Ishikawa (cell line): Measurements from ENCODE around the gene SLC12A7.

Experiments
- CEBPB ChIP-seq: IDR thresholded peaks from 2 replicates; pipeline ENCODE4 v1.6.1; 2012
- CREB1 ChIP-seq: IDR thresholded peaks from 2 replicates; pipeline ENCODE4 v1.6.1; 2012; ENCODE audit warnings: low read depth
- EGR1 ChIP-seq: IDR thresholded peaks from 2 replicates; pipeline ENCODE4 v1.6.1; 2012
- EP300 ChIP-seq: IDR thresholded peaks from 2 replicates; pipeline ENCODE4 v1.6.1; 2012; ENCODE audit warnings: borderline replicate concordance
- FOXM1 ChIP-seq: IDR thresholded peaks from 2 replicates; pipeline ENCODE4 v1.6.1; 2012; ENCODE audit warnings: low read depth, borderline replicate concordance
- NFIC ChIP-seq: IDR thresholded peaks from 2 replicates; pipeline ENCODE4 v1.6.1; 2012
- RAD21 ChIP-seq: IDR thresholded peaks from 2 replicates; pipeline ENCODE4 v1.6.1; 2012; ENCODE audit warnings: low read depth
- TAF1 ChIP-seq: IDR thresholded peaks from 2 replicates; pipeline ENCODE4 v1.6.1; 2012; ENCODE audit warnings: low read depth, mild to moderate bottlenecking
- TCF12 ChIP-seq: IDR thresholded peaks from 2 replicates; pipeline ENCODE4 v1.6.1; 2012; ENCODE audit warnings: low read depth
- TEAD4 ChIP-seq: IDR thresholded peaks from 2 replicates; pipeline ENCODE4 v1.6.1; 2012
- YY1 ChIP-seq: IDR thresholded peaks from 2 replicates; pipeline ENCODE4 v1.6.1; 2012; ENCODE audit warnings: low read depth
- ZBTB7A ChIP-seq: IDR thresholded peaks from 2 replicates; pipeline ENCODE4 v1.6.1; 2012; ENCODE audit warnings: low read depth
- TF ChIP-seq, protein P1 (sequence below): IDR thresholded peaks from 2 replicates; pipeline ENCODE4 v1.6.1; 2012
- TF ChIP-seq, protein P2 (sequence below): IDR thresholded peaks from 2 replicates; pipeline ENCODE4 v1.6.1; 2012
- TF ChIP-seq, protein P3 (sequence below): IDR thresholded peaks from 2 replicates; pipeline ENCODE4 v1.6.1; 2012; ENCODE audit warnings: low read depth, mild to moderate bottlenecking

SLC12A7 gene

DNA sequence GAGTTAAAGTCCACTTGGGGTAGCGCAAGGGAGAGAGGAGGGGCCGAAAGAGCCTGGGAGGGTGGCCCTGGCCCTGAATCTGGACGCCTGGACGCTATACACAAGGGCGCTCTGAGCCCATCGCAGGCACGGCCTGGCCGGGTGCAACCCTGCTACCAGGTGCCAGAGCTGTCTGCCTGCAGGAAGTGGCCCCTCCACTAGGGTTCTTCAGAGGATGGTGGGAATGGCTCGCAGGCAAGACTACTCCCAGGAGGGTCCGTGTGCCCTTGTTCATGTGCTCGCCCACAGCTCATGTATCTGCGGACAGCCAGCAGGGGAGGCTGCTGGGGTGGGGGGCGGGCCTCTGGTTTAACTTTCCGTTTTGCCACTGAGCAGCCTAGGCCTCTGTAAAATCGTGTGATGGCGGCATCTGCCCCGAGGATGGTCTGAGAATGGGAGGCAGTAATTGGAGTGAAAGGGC lies 104.6 kb downstream of the SLC12A7 start:
- TF ChIP-seq YY1 (no peak), ZBTB7A (no peak), TEAD4 (no peak), CREB1 (no peak), TCF12 (no peak)
- TF ChIP-seq, protein P1, sequence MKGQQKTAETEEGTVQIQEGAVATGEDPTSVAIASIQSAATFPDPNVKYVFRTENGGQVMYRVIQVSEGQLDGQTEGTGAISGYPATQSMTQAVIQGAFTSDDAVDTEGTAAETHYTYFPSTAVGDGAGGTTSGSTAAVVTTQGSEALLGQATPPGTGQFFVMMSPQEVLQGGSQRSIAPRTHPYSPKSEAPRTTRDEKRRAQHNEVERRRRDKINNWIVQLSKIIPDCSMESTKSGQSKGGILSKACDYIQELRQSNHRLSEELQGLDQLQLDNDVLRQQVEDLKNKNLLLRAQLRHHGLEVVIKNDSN = no peak

DNA sequence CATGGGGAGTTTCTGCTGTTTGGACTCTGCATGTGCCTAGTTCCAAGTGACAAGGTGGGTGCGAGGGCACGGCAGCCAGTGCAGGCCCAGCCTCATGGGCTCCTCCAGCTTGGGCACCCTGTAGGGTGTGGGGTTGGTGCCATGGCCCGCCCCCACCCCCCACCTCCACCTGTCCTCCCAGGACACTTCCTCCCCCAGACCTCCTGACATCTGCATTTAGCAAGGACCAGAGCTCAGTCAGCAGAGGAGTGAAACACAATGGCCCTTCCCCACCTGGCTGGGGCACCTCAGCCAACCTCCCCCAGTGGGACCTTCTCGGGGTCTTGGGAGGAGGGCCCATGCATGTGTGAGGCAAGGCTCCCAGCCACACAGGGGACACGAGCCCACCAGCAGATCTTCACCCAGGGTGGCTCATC lies 105.2 kb downstream of the SLC12A7 start:
- TF ChIP-seq RAD21 (no peak), YY1 (no peak), EGR1 (no peak), ZBTB7A (no peak), TCF12 (no peak), TEAD4 (no peak), NFIC (no peak), EP300 (no peak), FOXM1 (no peak)
- TF ChIP-seq, protein P1 = no peak
- TF ChIP-seq, protein P2, sequence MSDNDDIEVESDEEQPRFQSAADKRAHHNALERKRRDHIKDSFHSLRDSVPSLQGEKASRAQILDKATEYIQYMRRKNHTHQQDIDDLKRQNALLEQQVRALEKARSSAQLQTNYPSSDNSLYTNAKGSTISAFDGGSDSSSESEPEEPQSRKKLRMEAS = no peak

DNA sequence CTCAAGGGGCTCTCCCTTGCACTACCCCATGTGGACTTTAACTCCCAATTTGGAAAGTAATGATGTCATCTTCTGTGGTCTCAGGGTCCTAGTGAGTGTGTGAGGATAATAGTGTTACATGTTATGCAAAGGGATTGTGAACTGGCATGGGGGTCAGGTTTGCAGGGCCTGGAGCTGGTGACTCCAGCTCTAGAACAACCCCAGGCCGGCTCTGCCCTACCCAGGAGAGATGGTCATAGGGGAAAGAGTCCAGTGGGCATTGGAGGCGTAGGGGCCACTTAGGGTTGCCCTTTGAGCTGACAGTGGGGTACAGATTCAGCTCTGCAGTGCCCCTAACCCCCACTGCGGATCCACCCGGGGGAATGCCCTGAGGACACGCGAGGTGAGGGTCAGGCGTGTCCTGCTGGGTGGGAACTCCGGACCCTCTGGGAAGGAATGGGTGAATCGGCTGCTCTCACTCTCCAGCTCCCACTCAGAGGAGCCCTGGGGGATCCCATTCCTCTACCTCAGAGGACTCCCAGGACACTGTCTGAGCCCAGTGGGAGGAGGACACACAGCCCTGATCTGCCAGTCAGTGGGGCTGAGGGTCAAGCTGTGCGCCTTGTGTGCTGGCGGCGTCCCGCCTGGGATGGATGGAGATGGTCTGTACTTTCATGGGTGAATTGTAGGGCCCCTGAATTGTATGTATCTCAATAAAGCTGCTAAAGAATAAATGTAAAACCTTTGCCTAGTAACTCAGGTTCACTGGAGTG lies 105.8 kb downstream of the SLC12A7 start:
- no peak for TF ChIP-seq YY1
- TF ChIP-seq, protein P3, sequence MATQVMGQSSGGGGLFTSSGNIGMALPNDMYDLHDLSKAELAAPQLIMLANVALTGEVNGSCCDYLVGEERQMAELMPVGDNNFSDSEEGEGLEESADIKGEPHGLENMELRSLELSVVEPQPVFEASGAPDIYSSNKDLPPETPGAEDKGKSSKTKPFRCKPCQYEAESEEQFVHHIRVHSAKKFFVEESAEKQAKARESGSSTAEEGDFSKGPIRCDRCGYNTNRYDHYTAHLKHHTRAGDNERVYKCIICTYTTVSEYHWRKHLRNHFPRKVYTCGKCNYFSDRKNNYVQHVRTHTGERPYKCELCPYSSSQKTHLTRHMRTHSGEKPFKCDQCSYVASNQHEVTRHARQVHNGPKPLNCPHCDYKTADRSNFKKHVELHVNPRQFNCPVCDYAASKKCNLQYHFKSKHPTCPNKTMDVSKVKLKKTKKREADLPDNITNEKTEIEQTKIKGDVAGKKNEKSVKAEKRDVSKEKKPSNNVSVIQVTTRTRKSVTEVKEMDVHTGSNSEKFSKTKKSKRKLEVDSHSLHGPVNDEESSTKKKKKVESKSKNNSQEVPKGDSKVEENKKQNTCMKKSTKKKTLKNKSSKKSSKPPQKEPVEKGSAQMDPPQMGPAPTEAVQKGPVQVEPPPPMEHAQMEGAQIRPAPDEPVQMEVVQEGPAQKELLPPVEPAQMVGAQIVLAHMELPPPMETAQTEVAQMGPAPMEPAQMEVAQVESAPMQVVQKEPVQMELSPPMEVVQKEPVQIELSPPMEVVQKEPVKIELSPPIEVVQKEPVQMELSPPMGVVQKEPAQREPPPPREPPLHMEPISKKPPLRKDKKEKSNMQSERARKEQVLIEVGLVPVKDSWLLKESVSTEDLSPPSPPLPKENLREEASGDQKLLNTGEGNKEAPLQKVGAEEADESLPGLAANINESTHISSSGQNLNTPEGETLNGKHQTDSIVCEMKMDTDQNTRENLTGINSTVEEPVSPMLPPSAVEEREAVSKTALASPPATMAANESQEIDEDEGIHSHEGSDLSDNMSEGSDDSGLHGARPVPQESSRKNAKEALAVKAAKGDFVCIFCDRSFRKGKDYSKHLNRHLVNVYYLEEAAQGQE = no peak
- no peak for TF ChIP-seq ZBTB7A
- no peak for TF ChIP-seq EGR1
- no peak for TF ChIP-seq TAF1

DNA sequence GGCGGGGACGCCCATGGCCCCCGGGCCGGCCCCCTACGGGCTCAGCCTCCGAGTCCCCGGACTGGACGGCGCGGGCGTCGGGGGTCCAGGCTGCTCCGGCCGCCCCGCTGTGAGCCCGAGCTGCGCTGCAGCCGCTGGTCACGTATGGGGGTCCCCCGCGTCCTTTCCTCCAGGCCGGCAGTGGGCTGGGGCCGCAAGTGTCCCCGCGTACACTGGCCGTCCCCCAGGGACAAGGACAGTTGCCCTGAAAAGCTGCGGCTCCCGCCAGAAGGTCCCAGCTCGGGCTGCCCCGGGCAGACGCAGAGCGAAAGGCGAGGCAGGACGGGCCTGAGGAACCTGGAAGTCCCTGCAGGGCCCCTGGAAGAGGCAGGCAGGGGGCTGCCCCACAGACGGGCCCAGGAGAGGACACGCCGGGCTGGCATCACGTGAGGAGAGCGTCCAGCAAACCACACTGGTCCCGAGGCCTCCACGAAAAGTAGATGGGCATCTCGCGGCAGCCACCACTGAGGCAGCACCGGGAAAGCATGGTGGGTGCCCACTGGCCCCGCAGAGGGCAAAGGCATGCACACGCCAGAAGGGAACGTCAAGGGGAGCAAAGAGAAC lies 106.5 kb downstream of the SLC12A7 start:
- TF ChIP-seq EP300 = no peak
- no peak for TF ChIP-seq CREB1
- TF ChIP-seq, protein P3 = no peak
- no peak for TF ChIP-seq FOXM1
- TF ChIP-seq YY1 = no peak
- TF ChIP-seq, protein P1 = no peak
- no peak for TF ChIP-seq ZBTB7A
- TF ChIP-seq NFIC = no peak
- no peak for TF ChIP-seq TEAD4
- TF ChIP-seq TCF12 = no peak
- TF ChIP-seq, protein P2 = no peak
- no peak for TF ChIP-seq RAD21

DNA sequence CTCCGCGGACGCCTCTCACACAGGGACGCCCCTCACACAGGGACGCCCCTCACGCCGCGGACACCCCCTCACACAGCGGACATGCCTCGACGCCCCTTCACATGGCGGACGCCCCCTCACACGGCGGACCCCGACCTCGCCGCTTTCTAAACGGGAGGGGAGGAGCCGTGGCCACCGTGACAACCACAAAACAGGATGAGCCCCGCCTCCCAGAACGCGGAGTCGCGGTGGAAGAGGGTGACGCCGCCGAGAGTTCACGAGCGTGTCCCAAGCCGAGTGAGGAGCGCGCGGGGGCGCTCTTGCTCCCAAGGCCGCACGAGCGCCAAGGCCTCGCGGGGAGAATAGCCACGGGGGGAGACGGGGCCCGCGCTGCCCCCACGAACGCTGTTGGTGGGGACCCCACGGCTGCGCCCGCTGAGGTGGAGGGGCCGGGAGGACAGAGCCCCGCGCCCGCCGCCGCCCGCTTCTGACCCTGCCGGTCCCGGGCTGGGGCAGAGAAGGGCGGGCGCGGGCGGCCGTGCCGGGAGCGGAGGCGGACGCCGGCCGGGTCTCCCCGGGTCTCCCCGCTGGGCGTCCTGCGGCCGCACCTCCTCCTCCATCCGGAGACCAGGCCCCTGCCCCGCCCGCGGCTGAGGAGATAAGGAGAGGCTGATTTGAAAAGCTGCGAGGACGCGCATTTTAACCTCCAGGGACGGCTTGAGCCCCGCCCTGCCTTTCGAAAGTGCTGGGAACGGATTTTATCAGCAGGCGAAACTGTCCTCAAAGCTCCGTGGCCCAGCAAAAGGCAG lies 107.2 kb downstream of the SLC12A7 start:
- TF ChIP-seq TAF1 = no peak
- TF ChIP-seq EGR1 = 0 out of 2 replicates have a peak, but pooled peaks have one; percentile 15
- no peak for TF ChIP-seq TCF12
- TF ChIP-seq, protein P2 = no peak
- TF ChIP-seq ZBTB7A = 0 out of 2 replicates have a peak, but pooled peaks have one; percentile 31
- TF ChIP-seq, protein P3 = no peak
- TF ChIP-seq RAD21 = peak; percentile 35; the same call in 1 of the 2 replicates
- TF ChIP-seq NFIC = no peak
- TF ChIP-seq EP300 = no peak
- no peak for TF ChIP-seq TEAD4
- TF ChIP-seq, protein P1 = no peak
- TF ChIP-seq CEBPB = no peak
- TF ChIP-seq FOXM1 = no peak
- TF ChIP-seq CREB1 = no peak
- no peak for TF ChIP-seq YY1
